A549 (cell line): ENCODE results near the gene TNMD.

Experiments used
- MAFK ChIP-seq: fragments of 450-650 bp; IDR thresholded peaks from 2 replicates; pipeline ENCODE4 v1.6.1; 2014; ENCODE audit not compliant: partially characterized antibody
- MYC ChIP-seq: IDR thresholded peaks from 2 replicates; pipeline ENCODE4 v1.6.1; 2012; ENCODE audit warnings: mild to moderate bottlenecking, inconsistent platforms, low read length, improper control_type of control experiment, borderline replicate concordance
- POLR2A ChIP-seq: IDR thresholded peaks from 2 replicates; pipeline ENCODE4 v1.6.1; 2012; ENCODE audit warnings: mild to moderate bottlenecking, low read length
- POLR2AphosphoS2 ChIP-seq: conservative IDR thresholded peaks from 2 replicates; pipeline ENCODE4 v1.6.1; 2012; ENCODE audit warnings: low read length, improper control_type of control experiment, inconsistent platforms
- RFX5 ChIP-seq: fragments of 450-650 bp; IDR thresholded peaks from 2 replicates; pipeline ENCODE4 v1.7.1; 2014; ENCODE audit warnings: antibody characterized with exemption, mild to moderate bottlenecking, moderate library complexity
- ZFP36 ChIP-seq: fragments of 450-650 bp; IDR thresholded peaks from 2 replicates; pipeline ENCODE4 v1.6.1; 2014; ENCODE audit warnings: borderline replicate concordance; ENCODE audit not compliant: partially characterized antibody
- TF ChIP-seq, protein P1 (sequence below): IDR thresholded peaks from 2 replicates; pipeline ENCODE4 v1.6.1; 2012
- TF ChIP-seq, protein P2 (sequence below): fragments of >200 bp; sonication (Bioruptor Twin); formaldehyde crosslinking; IDR thresholded peaks from 3 replicates; pipeline ENCODE4 v1.5.1; 2016

DNA sequence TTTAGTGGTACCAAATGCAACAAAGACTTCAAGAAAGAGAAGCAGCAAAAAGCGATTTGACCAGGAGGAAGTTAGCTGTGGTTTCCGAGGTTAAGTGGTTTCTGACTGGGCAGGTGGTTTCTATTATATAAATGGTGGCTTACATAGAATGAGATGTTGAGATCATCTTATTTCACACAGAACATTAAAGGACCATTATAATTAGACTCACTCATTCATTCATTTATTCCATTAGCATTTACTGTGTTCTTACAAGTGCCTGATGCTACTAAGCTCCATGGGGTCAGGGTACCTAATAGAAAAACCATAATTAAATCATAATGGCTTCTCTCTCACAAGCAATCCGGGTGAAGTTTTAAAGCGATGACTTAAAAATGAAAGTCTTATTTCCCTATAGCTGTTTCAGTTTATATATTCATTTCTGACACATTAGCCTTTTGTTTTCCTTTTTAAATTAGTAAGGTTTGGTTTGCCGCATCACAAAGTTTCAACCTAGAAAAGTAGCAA is 41.3 kb downstream of the TNMD start:
- TF ChIP-seq, protein P1, sequence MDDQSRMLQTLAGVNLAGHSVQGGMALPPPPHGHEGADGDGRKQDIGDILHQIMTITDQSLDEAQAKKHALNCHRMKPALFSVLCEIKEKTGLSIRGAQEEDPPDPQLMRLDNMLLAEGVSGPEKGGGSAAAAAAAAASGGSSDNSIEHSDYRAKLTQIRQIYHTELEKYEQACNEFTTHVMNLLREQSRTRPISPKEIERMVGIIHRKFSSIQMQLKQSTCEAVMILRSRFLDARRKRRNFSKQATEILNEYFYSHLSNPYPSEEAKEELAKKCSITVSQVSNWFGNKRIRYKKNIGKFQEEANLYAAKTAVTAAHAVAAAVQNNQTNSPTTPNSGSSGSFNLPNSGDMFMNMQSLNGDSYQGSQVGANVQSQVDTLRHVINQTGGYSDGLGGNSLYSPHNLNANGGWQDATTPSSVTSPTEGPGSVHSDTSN, result no peak
- TF ChIP-seq, protein P2, sequence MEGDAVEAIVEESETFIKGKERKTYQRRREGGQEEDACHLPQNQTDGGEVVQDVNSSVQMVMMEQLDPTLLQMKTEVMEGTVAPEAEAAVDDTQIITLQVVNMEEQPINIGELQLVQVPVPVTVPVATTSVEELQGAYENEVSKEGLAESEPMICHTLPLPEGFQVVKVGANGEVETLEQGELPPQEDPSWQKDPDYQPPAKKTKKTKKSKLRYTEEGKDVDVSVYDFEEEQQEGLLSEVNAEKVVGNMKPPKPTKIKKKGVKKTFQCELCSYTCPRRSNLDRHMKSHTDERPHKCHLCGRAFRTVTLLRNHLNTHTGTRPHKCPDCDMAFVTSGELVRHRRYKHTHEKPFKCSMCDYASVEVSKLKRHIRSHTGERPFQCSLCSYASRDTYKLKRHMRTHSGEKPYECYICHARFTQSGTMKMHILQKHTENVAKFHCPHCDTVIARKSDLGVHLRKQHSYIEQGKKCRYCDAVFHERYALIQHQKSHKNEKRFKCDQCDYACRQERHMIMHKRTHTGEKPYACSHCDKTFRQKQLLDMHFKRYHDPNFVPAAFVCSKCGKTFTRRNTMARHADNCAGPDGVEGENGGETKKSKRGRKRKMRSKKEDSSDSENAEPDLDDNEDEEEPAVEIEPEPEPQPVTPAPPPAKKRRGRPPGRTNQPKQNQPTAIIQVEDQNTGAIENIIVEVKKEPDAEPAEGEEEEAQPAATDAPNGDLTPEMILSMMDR, result no peak
- no peak for TF ChIP-seq POLR2AphosphoS2
- no peak for TF ChIP-seq MAFK
- no peak for TF ChIP-seq MYC
- TF ChIP-seq POLR2A, result no peak
- no peak for TF ChIP-seq ZFP36
- no peak for TF ChIP-seq RFX5
